Pancreas (tissue), 10 donors: ENCODE data around the gene PAM16. TPM values are rescaled to one million over a fixed set of nuclear protein-coding genes. Genes with fewer than 3 reads are reported as not detected.

Source experiments
- ATAC-seq, 4 donors: fragments of 200-7000 bp; cut with Tn5 transposase; one replicate each; pipeline versions ENCODE4 v1.8.0 to v1.9.1; 2020; ENCODE audit warnings: mild to moderate bottlenecking in 4 of 4, moderate library complexity in 4 of 4
- DNase-seq, 6 donors: peaks; one replicate each; pipeline ENCODE4 v3.0.0-alpha.2; 2020
- FAIRE-seq: peaks from 2 replicates; lab custom pipeline; 2012; peaks lifted over from hg19 to GRCh38; lab: Jason Lieb, UNC
- H3K27ac ChIP-seq, 4 donors: fragments of 200-600 bp; sonication (generic); 1 replicate in 3 of 4; 2 replicates in 1 of 4; pipeline versions ENCODE4 v1.5.0 to v1.8.0; 2020
- H3K27me3 ChIP-seq, 4 donors: fragments of 200-600 bp; one replicate each; pipeline ENCODE4 v1.8.0; 2021
- H3K36me3 ChIP-seq, 3 donors: fragments of 200-600 bp; sonication (generic) in 1 of 3; one replicate each; pipeline versions ENCODE4 v1.5.0 to v1.8.0; 2020 to 2021
- H3K4me1 ChIP-seq, 3 donors: fragments of 200-600 bp; one replicate each; pipeline ENCODE4 v1.8.0; 2021
- H3K4me3 ChIP-seq, 4 donors: fragments of 200-600 bp; sonication (generic) in 2 of 4; one replicate each; pipeline versions ENCODE4 v1.5.0 to v1.8.0; 2020 to 2021
- H3K9me3 ChIP-seq, 4 donors: fragments of 200-600 bp; one replicate each; pipeline ENCODE4 v1.8.0; 2021
- CTCF ChIP-seq, 4 donors: fragments of 200-600 bp; sonication (generic) in 3 of 4; IDR thresholded peaks; one replicate each; pipeline versions ENCODE4 v1.5.0 to v1.8.0; 2021; ENCODE audit warnings: antibody characterized with exemption in 4 of 4
- WGBS, 2 donors: extraction: QIAGEN DNeasy Blood & Tissue Kit; methylation state at CpG; one replicate each; pipeline ENCODE4 v1.1.7; 2013; 5-methylcytosine and 5-hydroxymethylcytosine counted together
- intact Hi-C, 3 donors: fragments of 100-400 bp; cut with DNase I; formaldehyde crosslinking; loops; one replicate each; pipeline versions ENCODE4 v1.11.1 to v1.14.2; 2022
- polyA plus RNA-seq, 2 donors: library from polyadenylated mRNA; stranded (reverse); fragments of 200-250 nt; gene quantifications; one replicate each; pipeline ENCODE4 v1.2.3, GENCODE V29; 2013
- total RNA-seq, 6 donors: library from RNA; stranded (reverse); fragmentation: NEBNext Ultra II Directional in 4 of 6; extraction: Animal tissue kit (Norgen Biotek cat#: 25700) in 4 of 6; gene quantifications; one replicate each; pipeline versions ENCODE4 v1.2.1 to v1.2.4, GENCODE V29; 2021 to 2023
- donor health status: healthy with polysubstance abuse.
- donor health status: DM: no; HTN: no; CAD: no; lungs with moderate emphysema.
- donor health status: DM: no; HTN: no; CAD: no.
- donor health status: control.
- donor health status: control.
- donor health status: Bipolar disorder and iron deficiency.
- donor health status: DM: yes; HTN: yes; CAD: no.
- donor health status: DM: no; HTN: no; CAD: no.
- donor health status: DM: no; HTN: no; CAD: no.
- donor health status: DM: yes; HTN: yes; CAD: no.

The PAM16 gene
- total and polyA plus RNA-seq, 8 donors = 12.2 to 106 (median 27.2) TPM

- Histone ChIP-seq H3K9me3 (no peaks in the 10 kb centered on the region), H3K27ac (no peak overlapping the region), H3K27me3 (no peaks in the 10 kb centered on the region), H3K4me1 (no peaks in the 10 kb centered on the region), H3K4me3 (no peak overlapping the region), H3K36me3 (peaks cover 0 to 5% (median 0%) of the 10 kb centered on the region in 3 donors)
- FAIRE-seq (no peak), ATAC-seq (no peak), DNase-seq (peak in 2 of 6 donors; percentile 43 to 68)
- TF ChIP-seq CTCF (IDR thresholded peaks at IDR 0.05) = no peak
- intact Hi-C loops = no loop called here
- WGBS, 2 donors = 86 to 87% methylated on average over 18 to 19 of the region's 19 CpGs
Observed at GRCh38 chr16:4388271-4389021, 37.3 kb upstream of the PAM16 start.

DNA sequence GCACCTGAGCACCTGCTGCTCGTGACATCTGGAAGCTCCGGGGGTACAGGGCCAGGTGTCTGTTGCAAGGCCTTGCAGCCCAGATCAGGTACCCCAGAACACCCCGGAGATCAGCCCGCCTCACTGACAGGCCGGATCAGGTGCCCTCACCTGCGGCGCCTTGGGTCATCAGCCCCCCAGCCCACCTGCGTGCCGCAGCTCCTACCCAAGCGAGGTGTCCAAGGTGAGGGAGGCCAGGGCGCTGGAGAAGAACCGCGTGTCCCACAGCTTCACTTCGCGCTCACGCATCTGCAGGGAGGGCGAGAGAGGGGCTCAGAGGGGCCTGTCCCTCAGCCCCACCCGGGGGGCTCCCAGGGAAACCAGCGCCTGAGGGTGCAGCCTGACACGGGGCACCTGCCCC, 36.7 kb upstream of the PAM16 start:
- WGBS, 2 donors = 92 to 93% methylated on average over 20 of the region's 20 CpGs
- ATAC-seq (no peak), FAIRE-seq (no peak), DNase-seq (peak in 2 of 6 donors; percentile 44 to 68)
- Histone ChIP-seq H3K9me3 (no peaks in the 10 kb centered on the region), H3K4me3 (no peak overlapping the region), H3K4me1 (no peaks in the 10 kb centered on the region), H3K27ac (no peak overlapping the region), H3K27me3 (no peaks in the 10 kb centered on the region), H3K36me3 (peaks cover 0 to 12% (median 0%) of the 10 kb centered on the region in 3 donors)
- intact Hi-C loops = no loop called here
- TF ChIP-seq CTCF (IDR thresholded peaks at IDR 0.05) = no peak

DNA sequence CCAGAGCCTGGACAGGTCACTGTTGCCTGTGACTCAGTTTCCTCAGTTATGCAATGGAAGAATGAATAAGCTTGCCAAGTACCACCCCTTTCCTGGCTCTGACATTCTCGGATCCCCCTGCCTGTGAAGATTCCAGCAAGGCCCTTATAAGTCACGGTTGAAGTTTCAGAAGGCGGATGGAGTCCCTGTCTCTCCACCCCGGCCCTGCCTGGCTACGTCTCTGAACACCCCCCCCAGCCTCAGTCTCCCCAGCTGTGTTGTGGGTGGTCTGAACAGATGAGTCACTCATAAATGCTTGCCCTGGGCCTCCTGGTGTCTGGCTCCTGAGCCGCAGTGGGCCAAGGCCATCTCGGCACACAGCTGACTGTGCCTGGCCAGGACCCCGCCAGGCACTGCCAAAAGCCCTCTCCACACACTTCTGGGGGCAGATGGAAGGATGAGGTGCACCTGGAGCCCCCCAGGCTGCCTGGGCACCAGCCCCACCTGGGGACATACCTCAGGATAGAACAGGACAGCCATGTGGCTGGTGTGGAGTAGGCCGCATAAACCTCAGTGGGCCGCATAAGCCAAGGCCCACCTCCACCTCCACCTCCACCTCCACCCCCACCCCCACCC, 35.9 kb upstream of the PAM16 start:
- no peak overlapping the region for H3K27ac ChIP-seq
- DNase-seq (peak in 1 of 6 donors; percentile 22), ATAC-seq (no peak), FAIRE-seq (no peak)
- no peak for TF ChIP-seq CTCF (IDR thresholded peaks at IDR 0.05)
- peaks cover 0 to 19% (median 0%) of the 10 kb centered on the region in 3 donors for H3K36me3 ChIP-seq
- no peaks in the 10 kb centered on the region for H3K4me1 ChIP-seq
- no peak overlapping the region for H3K4me3 ChIP-seq
- 79 to 86% methylated on average over 10 of the region's 10 CpGs for WGBS, 2 donors
- no peaks in the 10 kb centered on the region for H3K9me3 ChIP-seq
- intact Hi-C loops = no loop called here
- no peaks in the 10 kb centered on the region for H3K27me3 ChIP-seq

DNA sequence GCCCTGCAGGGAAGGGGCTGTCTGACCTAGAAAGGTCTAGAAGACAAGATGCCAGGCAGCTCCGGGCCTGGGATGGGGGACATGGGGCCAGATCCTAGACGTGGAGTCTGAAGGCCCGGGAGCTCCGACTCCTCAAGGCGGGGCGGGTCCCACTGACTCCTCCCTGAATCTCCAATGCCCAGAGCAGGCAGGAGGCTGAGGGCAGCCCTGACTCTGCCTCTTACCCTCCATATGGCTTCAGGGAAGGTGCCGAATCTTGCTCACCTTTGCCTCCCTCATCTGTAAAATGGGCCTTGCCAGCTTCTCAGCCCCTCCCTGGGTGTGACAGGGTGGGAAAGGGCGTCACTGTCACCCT, 35.3 kb upstream of the PAM16 start:
- peaks cover 0 to 20% (median 0%) of the 10 kb centered on the region in 3 donors for H3K36me3 ChIP-seq
- TF ChIP-seq CTCF (IDR thresholded peaks at IDR 0.05) = no peak
- DNase-seq (peak in 1 of 6 donors; percentile 75), ATAC-seq (peak in 1 of 4 donors; percentile 3), FAIRE-seq (no peak)
- H3K27ac ChIP-seq = no peak overlapping the region
- no peak overlapping the region for H3K4me3 ChIP-seq
- H3K4me1 ChIP-seq = no peaks in the 10 kb centered on the region
- H3K9me3 ChIP-seq = no peaks in the 10 kb centered on the region
- intact Hi-C loops = no loop called here
- WGBS, 2 donors = 82 to 83% methylated on average over 8 of the region's 8 CpGs
- no peaks in the 10 kb centered on the region for H3K27me3 ChIP-seq
